Adrenal gland (tissue), 5 donors: ENCODE measurements around the gene ZNF346.

Source experiments
- POLR2A ChIP-seq, 2 donors: fragments of 450-650 bp; IDR thresholded peaks; one replicate each; pipeline ENCODE4 v1.6.1; 2017; ENCODE audit warnings: antibody characterized with exemption in 2 of 2, mild to moderate bottlenecking in 2 of 2, moderate library complexity in 1 of 2
- TF ChIP-seq, protein P1 (sequence below), 6 experiments: fragments of 450-650 bp in 4 of 6; fragments of 200-600 bp in 2 of 6; sonication (generic) in 1 of 6; IDR thresholded peaks; 1 replicate in 5 of 6; 2 replicates in 1 of 6; pipeline versions ENCODE4 v1.5.1 to v1.8.0; 2016 to 2021; ENCODE audit warnings: antibody characterized with exemption in 6 of 6, mild to moderate bottlenecking in 2 of 6, moderate library complexity in 1 of 6
- donor health status: DM: no; HTN: no; CAD: no.

GRCh38 chr5:177027665-177028064, 5.2 kb downstream of the ZNF346 start:
- TF ChIP-seq, protein P1, sequence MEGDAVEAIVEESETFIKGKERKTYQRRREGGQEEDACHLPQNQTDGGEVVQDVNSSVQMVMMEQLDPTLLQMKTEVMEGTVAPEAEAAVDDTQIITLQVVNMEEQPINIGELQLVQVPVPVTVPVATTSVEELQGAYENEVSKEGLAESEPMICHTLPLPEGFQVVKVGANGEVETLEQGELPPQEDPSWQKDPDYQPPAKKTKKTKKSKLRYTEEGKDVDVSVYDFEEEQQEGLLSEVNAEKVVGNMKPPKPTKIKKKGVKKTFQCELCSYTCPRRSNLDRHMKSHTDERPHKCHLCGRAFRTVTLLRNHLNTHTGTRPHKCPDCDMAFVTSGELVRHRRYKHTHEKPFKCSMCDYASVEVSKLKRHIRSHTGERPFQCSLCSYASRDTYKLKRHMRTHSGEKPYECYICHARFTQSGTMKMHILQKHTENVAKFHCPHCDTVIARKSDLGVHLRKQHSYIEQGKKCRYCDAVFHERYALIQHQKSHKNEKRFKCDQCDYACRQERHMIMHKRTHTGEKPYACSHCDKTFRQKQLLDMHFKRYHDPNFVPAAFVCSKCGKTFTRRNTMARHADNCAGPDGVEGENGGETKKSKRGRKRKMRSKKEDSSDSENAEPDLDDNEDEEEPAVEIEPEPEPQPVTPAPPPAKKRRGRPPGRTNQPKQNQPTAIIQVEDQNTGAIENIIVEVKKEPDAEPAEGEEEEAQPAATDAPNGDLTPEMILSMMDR (IDR thresholded peaks at IDR 0.05), result no peak
- no peak for TF ChIP-seq POLR2A (IDR thresholded peaks at IDR 0.05)
